Subcutaneous adipose tissue (tissue), 4 donors: Measurements from ENCODE around the gene REX1BD. TPM values are rescaled to one million over a fixed set of nuclear protein-coding genes. Genes with fewer than 3 reads are reported as not detected.

ENCODE experiments used
- total RNA-seq, 4 donors: library from RNA; depleted of rRNA; stranded (reverse); fragments of >200 nt; gene quantifications; one replicate each; pipeline ENCODE4 v1.1.0, GENCODE V29; 2016
- TF ChIP-seq, protein P1 (sequence below): fragments of 450-650 bp; IDR thresholded peaks from one replicate; pipeline ENCODE4 v1.5.1; 2016; ENCODE audit warnings: low read depth, mild to moderate bottlenecking, control low read depth, antibody characterized with exemption, moderate library complexity

REX1BD gene
- 100 to 1,000 TPM in 2 of 4 donors, 10 to 100 TPM in 2; 49.1 to 128 (median 99.7) TPM for total RNA-seq

DNA sequence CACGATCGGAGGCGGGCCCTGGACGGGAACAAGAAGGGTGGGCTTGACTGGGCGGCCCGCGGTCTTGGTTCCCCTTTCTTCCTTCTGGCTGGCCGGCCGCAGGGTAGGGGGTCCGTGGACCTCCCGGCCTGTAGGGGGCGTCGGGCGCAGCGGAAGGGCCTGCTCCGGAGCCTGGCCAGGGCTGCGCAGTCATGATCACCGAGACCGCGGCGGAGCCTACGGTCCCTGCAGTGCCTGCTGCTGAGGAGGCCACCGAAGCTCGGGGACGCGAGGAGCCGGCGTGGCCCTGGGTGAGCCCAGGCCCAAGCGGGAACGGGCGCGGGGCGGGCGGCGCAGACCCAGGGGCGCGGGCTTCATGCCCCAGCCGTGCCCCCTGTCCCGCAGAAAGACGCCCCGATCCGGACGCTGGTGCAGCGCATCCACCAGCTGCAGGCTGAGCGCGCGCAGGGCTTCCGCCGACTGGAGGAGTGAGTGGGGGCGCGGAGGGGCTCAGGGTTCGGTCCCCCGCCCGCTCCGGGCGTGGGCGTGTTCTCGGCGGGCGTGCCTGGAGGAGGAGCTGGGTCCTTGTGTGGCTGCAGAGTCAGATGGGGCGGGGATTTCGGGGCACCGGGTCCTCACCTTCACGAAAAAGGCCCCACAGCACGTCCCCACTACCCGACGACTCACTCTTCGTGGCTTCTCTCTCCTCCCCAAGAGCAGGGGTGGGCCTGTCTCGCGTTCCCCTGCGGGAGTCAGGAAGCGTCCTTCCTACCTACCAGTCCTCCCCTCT, at the start of gene REX1BD:
Gene REX1BD (plus strand): TSS at position 188 of the 769 bp plus-strand sequence. CDS start 4 bp downstream, at position 192.
- TF ChIP-seq, protein P1, sequence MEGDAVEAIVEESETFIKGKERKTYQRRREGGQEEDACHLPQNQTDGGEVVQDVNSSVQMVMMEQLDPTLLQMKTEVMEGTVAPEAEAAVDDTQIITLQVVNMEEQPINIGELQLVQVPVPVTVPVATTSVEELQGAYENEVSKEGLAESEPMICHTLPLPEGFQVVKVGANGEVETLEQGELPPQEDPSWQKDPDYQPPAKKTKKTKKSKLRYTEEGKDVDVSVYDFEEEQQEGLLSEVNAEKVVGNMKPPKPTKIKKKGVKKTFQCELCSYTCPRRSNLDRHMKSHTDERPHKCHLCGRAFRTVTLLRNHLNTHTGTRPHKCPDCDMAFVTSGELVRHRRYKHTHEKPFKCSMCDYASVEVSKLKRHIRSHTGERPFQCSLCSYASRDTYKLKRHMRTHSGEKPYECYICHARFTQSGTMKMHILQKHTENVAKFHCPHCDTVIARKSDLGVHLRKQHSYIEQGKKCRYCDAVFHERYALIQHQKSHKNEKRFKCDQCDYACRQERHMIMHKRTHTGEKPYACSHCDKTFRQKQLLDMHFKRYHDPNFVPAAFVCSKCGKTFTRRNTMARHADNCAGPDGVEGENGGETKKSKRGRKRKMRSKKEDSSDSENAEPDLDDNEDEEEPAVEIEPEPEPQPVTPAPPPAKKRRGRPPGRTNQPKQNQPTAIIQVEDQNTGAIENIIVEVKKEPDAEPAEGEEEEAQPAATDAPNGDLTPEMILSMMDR = no peak

DNA sequence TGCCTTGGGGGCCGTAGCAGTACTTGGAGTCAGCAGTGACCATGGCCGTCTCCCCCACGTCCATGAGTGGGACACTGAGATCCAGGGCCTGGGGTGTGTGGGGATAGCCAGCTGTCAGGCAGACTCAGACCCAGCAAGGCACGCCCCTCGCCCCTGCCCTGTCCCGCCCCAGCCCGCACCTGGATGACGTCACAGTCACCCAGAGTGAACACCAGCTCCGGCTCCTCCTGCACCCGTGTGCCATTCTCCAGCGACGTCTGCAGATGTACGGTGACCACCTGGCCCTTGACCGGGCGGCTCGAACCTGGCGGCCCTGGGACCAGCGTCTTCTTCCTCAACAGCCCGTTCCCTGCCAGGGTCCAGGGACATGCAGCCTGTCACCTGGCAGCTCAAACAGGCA, 49.2 kb upstream of the REX1BD start:
- TF ChIP-seq, protein P1 = no peak

- TF ChIP-seq, protein P1 = no peak
Observed at GRCh38 chr19:18541258-18541991, 47.2 kb upstream of the REX1BD start.

- TF ChIP-seq, protein P1 = no peak
Observed at GRCh38 chr19:18541992-18542940, 46.3 kb upstream of the REX1BD start.

DNA sequence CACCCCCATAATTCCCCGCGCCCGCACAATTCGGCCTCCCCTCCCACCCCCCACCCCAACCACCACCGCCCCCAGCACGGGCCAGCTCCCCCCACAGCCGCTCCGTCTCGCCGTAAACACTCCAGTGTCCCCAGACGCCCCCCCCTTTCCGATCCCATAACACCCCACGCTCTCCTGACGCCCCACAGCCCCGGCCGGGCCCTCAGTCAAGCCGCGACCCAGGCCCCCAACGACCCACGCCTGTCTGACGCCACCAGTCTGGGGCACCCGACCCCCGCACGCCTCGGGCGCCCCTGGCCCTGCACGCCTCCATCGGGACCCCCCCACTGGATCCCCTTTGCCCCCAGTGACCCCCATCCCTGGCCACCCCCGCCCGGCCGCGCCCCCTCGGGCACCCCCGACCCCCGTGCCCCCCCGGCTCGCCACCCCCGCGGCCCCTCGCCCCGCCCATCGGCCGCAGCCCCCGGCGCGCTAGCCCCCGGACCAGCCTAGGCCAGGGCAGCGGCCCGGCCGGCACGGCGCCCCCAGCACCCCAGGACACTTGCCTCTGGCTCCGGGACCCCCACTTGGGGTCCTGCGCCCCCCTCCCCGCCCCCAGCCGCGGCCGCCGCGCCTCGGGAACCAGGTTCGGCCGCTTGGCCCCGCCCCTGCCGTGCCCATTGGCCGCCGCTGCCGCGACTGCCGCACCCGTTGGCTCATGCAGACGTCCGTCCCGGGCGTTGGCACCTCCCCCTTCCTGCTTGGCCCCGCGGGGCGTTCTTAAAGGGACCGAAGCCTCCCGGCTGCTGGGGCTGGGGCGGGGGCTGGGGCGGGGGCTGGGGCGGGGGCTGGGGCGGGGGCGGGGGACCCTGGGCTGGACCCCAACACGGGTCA, 45.4 kb upstream of the REX1BD start, which contains the start of gene FKBP8:
Gene FKBP8 (minus strand): TSS at position 633 of the 873 bp plus-strand sequence. CDS start 1,603 bp downstream, outside the sequence.
- TF ChIP-seq, protein P1 = no peak

DNA sequence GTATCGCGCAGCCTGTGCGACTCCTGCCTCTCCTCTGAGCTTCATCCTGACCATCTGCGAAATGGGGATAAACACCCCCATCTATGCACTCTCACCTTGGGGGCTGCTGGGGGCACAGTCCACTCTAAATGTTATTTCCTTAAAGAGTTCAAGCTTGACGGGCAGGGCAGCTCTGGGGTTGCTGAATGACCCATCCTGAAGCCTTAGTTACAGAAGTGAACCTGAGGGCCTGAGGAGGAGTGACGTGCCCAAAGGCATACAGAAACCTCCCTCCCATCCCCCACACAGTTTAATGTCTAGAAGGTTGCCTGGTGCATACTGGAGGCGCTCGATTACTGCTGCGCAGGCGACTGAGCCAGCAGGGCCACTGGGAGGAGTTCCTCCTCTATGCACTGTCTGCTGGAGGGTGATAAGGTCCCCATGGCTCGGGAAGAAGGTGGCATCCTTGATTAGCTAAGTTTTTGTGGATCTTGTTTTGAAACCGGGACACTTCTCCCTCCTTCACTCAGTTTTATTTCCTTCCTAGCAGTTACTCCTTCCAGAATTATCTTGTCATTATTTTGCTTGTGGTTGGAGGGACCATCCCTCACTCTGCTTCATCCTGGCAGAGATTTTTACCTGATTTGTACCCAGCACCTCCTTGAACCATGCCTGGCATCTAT, 44.7 kb upstream of the REX1BD start:
- TF ChIP-seq, protein P1 = no peak
